ENCODE measurements around the gene LRCOL1. TPM values are rescaled to one million over a fixed set of nuclear protein-coding genes. Genes with fewer than 3 reads are reported as not detected.

Gene LRCOL1
- total RNA-seq, 1 donor from 2014 or later: not detected

- TF ChIP-seq POLR2AphosphoS5 (IDR thresholded peaks at IDR 0.05; ENCODE audit: insufficient read depth in 1 of 2, low read depth in 1 of 2) (no peak), CTCF (IDR thresholded peaks at IDR 0.05) (no peak), POLR2A (IDR thresholded peaks at IDR 0.05) (no peak)
- Histone ChIP-seq H3K9me3 (no peaks in the 10 kb centered on the region), H3K27ac (no peak overlapping the region), H3K4me3 (no peak overlapping the region), H3K4me1 (peaks cover 17% of the 10 kb centered on the region), H3K36me3 (no peaks in the 10 kb centered on the region), H3K27me3 (no peaks in the 10 kb centered on the region)
- intact Hi-C loops (cut with DNase I): no loop called here
- DNase-seq (ENCODE audit: extremely low spot score in 2 of 2): no peak
These were observed 54.2 kb downstream of the LRCOL1 start for GRCh38 chr12:132556216-132556615.

GRCh38 chr12:132555686-132556085, 54.7 kb downstream of the LRCOL1 start:
- TF ChIP-seq POLR2AphosphoS5 (IDR thresholded peaks at IDR 0.05; ENCODE audit: insufficient read depth in 1 of 2, low read depth in 1 of 2): no peak
- no peak for TF ChIP-seq POLR2A (IDR thresholded peaks at IDR 0.05)
- no peak for TF ChIP-seq CTCF (IDR thresholded peaks at IDR 0.05)
- no peak overlapping the region for H3K4me3 ChIP-seq
- H3K27me3 ChIP-seq: no peaks in the 10 kb centered on the region
- H3K27ac ChIP-seq: no peak overlapping the region
- H3K36me3 ChIP-seq: no peaks in the 10 kb centered on the region
- H3K9me3 ChIP-seq: no peaks in the 10 kb centered on the region
- peaks cover 12% of the 10 kb centered on the region for H3K4me1 ChIP-seq
- no peak for DNase-seq (ENCODE audit: extremely low spot score in 2 of 2)
- intact Hi-C loops (cut with DNase I): no loop called here

- intact Hi-C loops (cut with DNase I): no loop called here
- H3K27ac ChIP-seq: no peak overlapping the region
- H3K36me3 ChIP-seq: no peaks in the 10 kb centered on the region
- no peak for TF ChIP-seq POLR2A (IDR thresholded peaks at IDR 0.05)
- TF ChIP-seq CTCF (IDR thresholded peaks at IDR 0.05): no peak
- no peak for TF ChIP-seq POLR2AphosphoS5 (IDR thresholded peaks at IDR 0.05; ENCODE audit: insufficient read depth in 1 of 2, low read depth in 1 of 2)
- no peaks in the 10 kb centered on the region for H3K27me3 ChIP-seq
- peaks cover 9% of the 10 kb centered on the region for H3K4me1 ChIP-seq
- H3K4me3 ChIP-seq: no peak overlapping the region
- no peaks in the 10 kb centered on the region for H3K9me3 ChIP-seq
- no peak for DNase-seq (ENCODE audit: extremely low spot score in 2 of 2)
These were observed 55.3 kb downstream of the LRCOL1 start for GRCh38 chr12:132554845-132555630.

Small RNA genes within 50 kb of the gene (microRNA-seq; reads per million reads assigned to microRNA genes)
- gene MIR6763 (ENCODE audit: borderline number of aligned reads, borderline replicate concordance): not detected

Small RNA genes within 50 kb of the gene (small RNA-seq; reads per million reads assigned to genes)
- not detected for gene MIR6763

Other genes with a start within 250 kb of the LRCOL1 start
- 11.0 TPM for gene FBRSL1, start 120.4 kb downstream of the LRCOL1 start, total RNA-seq
- gene P2RX2, start 8.2 kb upstream of the LRCOL1 start, total RNA-seq: not detected
- 56.7 TPM for gene POLE, start 76.8 kb upstream of the LRCOL1 start, total RNA-seq
- 15.0 TPM for gene PXMP2, start 77.0 kb upstream of the LRCOL1 start, total RNA-seq
- 27.0 TPM for gene PGAM5, start 100.3 kb upstream of the LRCOL1 start, total RNA-seq
- gene ANKLE2, start 151.2 kb upstream of the LRCOL1 start, total RNA-seq: 63.1 TPM
- 49.8 TPM for gene GOLGA3, start 218.3 kb upstream of the LRCOL1 start, total RNA-seq